ENCODE data around the gene MORC3.
"Not testable (repeated sequence)": the region's sequence is repeated elsewhere in the genome, so short reads cannot be mapped to it uniquely, and the experiment has no call there.

Gene MORC3

GRCh38 chr21:36337099-36337509, 17.1 kb downstream of the MORC3 start:
- DNase-seq (ENCODE audit: extremely low read depth, low read depth) = no peak
- TF ChIP-seq, protein P1, sequence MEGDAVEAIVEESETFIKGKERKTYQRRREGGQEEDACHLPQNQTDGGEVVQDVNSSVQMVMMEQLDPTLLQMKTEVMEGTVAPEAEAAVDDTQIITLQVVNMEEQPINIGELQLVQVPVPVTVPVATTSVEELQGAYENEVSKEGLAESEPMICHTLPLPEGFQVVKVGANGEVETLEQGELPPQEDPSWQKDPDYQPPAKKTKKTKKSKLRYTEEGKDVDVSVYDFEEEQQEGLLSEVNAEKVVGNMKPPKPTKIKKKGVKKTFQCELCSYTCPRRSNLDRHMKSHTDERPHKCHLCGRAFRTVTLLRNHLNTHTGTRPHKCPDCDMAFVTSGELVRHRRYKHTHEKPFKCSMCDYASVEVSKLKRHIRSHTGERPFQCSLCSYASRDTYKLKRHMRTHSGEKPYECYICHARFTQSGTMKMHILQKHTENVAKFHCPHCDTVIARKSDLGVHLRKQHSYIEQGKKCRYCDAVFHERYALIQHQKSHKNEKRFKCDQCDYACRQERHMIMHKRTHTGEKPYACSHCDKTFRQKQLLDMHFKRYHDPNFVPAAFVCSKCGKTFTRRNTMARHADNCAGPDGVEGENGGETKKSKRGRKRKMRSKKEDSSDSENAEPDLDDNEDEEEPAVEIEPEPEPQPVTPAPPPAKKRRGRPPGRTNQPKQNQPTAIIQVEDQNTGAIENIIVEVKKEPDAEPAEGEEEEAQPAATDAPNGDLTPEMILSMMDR (IDR thresholded peaks at IDR 0.05; ENCODE audit: low read depth, low read length) = no peak

DNA sequence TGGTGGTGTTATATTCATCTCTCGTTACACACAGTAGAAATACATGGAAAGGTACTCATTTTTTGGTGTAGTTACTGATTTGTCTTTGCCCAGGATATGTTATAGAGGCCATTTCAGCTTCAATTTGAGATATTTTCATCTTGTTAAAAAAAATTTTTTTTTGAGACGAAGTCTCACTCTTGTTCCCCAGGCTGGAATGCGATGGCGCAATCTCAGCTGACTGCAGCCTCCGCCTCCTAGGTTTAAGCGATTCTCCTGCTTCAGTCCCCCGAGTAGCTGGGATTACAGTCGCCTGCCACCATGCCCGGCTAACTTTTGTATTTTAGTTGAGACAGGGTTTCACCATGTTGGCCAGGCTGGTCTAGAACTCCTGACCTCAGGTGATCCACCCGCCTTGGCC, 19.0 kb downstream of the MORC3 start:
- TF ChIP-seq, protein P1 (IDR thresholded peaks at IDR 0.05; ENCODE audit: low read depth, low read length) = no peak
- DNase-seq (ENCODE audit: extremely low read depth, low read depth) = no peak

DNA sequence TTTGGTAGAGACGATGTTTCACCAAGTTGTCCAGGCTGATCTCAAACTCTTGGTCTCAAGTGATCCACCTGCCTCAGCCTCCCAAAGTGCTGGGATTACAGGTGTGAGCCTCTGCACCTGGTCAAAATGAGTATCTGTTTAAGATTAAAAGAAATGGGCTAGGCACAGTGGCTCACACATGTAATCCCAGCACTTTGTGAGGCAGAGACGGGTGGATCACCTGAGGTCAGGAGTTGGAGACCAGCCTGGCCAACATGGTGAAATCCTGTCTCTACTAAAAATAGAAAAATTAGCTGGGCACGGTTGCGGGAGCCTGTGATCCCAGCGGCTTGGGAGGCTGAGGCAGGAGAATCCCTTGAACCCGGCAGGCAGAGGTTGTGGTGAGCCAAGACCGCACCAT, 22.6 kb downstream of the MORC3 start:
- DNase-seq (ENCODE audit: extremely low read depth, low read depth) = not testable (repeated sequence)

DNA sequence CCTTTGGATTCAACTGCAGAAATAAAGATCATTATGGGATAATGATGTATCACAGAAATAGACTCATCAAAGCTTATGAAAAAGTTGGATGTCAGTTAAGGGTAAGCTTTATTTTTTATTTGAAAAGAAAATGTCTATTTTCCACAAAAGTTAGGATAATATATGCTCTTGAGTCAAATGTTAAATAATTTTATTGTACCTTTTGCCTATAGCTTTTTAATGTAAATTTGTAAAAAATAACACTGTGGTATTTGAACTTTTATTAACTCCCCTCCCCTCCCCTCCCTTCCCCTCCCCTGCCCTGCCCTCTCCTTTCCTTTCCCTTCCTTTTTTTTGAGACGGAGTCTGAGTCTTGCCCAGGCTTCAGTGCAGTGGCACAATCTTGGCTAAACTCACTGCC, 24.9 kb downstream of the MORC3 start:
- TF ChIP-seq, protein P1 (IDR thresholded peaks at IDR 0.05; ENCODE audit: low read depth, low read length) = no peak
- no peak for DNase-seq (ENCODE audit: extremely low read depth, low read depth)

DNA sequence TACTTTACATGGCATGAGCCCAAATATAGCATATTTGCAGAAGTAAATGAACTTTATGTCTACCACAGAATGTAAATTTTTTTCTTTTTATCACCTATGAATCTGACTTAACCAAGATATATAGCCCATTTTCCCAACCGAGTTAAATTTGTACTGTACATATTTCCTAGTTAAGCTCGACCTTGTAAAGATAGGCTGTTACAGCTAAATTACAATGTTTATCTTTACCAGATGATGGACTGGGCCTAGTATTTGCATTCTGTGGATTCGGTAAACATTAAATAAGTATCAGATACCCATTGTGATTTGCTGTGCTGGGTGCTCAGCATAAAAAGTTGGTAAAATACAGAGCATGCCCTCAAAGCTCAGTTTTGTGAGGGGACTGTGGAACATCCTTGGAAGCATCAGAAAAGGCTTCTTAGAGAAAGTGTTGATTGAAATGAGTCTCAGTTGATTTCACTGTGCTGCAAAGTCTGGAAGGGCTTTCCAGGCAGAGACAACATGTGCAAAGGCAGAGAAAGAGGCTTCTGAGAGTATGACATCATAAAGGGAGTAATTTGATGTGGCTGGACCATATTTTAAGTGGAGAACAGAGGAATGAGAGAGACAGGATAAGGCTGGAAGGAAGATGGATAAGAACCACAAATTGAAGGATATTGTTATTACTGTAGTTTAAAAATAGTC, 27.4 kb downstream of the MORC3 start:
- TF ChIP-seq, protein P1 (IDR thresholded peaks at IDR 0.05; ENCODE audit: low read depth, low read length) = no peak
- no peak for DNase-seq (ENCODE audit: extremely low read depth, low read depth)

- no peak for DNase-seq (ENCODE audit: extremely low read depth, low read depth)
- TF ChIP-seq, protein P1 (IDR thresholded peaks at IDR 0.05; ENCODE audit: low read depth, low read length) = no peak
Measured at GRCh38 chr21:36347962-36348328, 27.9 kb downstream of the MORC3 start.

GRCh38 chr21:36349315-36349714, 29.3 kb downstream of the MORC3 start:
- TF ChIP-seq, protein P1 (IDR thresholded peaks at IDR 0.05; ENCODE audit: low read depth, low read length) = no peak
- DNase-seq (ENCODE audit: extremely low read depth, low read depth) = no peak

DNA sequence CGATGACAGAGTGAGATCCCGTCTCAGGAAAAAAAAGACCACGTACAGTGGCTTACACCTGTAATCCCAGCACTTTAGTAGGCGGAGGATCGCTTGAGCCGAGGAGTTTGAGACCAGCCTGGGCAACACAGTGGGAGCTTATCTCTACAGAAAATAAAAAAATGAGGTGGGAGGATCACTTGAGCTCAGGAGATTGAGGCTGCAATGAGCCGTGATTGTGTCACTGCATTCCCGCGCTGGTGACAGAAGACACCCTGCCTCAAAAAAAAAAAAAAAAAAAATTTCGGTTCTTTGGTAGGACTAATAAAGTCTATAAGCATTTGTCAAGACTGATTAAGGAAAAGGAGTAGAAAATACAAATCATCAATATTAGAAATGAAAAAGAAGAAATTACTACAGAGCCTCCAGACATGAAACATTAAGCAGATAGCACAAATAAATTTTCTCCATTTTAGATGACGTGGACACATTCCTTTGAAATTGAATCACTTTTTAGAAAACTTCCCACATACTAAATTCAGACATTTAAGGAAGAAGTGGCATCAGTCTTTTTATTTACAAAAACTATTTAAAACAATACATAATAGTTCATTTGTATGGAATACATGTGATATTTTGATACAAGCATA, 30.4 kb downstream of the MORC3 start:
- TF ChIP-seq, protein P1 (IDR thresholded peaks at IDR 0.05; ENCODE audit: low read depth, low read length) = no peak
- DNase-seq (ENCODE audit: extremely low read depth, low read depth) = no peak

All from AG09319 (cell line).